Mesenchymal stem cell (in vitro differentiated cells and primary cell): ENCODE measurements around the gene C1orf35.

Experiments
- DNase-seq: peaks from one replicate; pipeline ENCODE4 v3.0.0-alpha.2; 2013
- H2AFZ ChIP-seq: one replicate; pipeline ENCODE4 v1.6.1; 2013; ENCODE audit warnings: low read depth, mild to moderate bottlenecking, control low read depth, inconsistent platforms, low read length, moderate library complexity
- H2AK5ac ChIP-seq: 2 replicates; pipeline ENCODE4 v1.6.1; 2013; ENCODE audit warnings: low read length, moderate library complexity, mild to moderate bottlenecking, inconsistent platforms; ENCODE audit not compliant: severe bottlenecking
- H2BK120ac ChIP-seq: one replicate; pipeline ENCODE4 v1.6.1; 2013; ENCODE audit warnings: low read depth, mild to moderate bottlenecking, inconsistent platforms, low read length, moderate library complexity
- H2BK12ac ChIP-seq, 2 experiments: one replicate each; pipeline ENCODE4 v1.6.1; 2013; ENCODE audit warnings: inconsistent platforms in 2 of 2, low read length in 2 of 2, mild to moderate bottlenecking in 2 of 2, moderate library complexity in 2 of 2, control low read depth in 1 of 2
- H2BK15ac ChIP-seq: one replicate; pipeline ENCODE4 v1.6.1; 2013; ENCODE audit warnings: mild to moderate bottlenecking, low read depth, inconsistent platforms; ENCODE audit not compliant: poor library complexity, severe bottlenecking
- H2BK5ac ChIP-seq: 2 replicates; pipeline ENCODE4 v1.6.1; 2013; ENCODE audit warnings: low read depth, mild to moderate bottlenecking, low read length, control low read depth, inconsistent platforms; ENCODE audit not compliant: poor library complexity, severe bottlenecking
- H3K14ac ChIP-seq, 2 experiments: one replicate each; pipeline ENCODE4 v1.6.1; 2013; ENCODE audit warnings: inconsistent platforms in 2 of 2, low read length in 2 of 2, control low read depth in 1 of 2, mild to moderate bottlenecking in 1 of 2, moderate library complexity in 1 of 2
- H3K18ac ChIP-seq, 2 experiments: one replicate each; pipeline ENCODE4 v1.6.1; 2013; ENCODE audit warnings: inconsistent platforms in 2 of 2, low read length in 2 of 2, control low read depth in 1 of 2, low read depth in 1 of 2, mild to moderate bottlenecking in 1 of 2
- H3K23ac ChIP-seq, 2 experiments: one replicate each; pipeline ENCODE4 v1.6.1; 2013; ENCODE audit warnings: inconsistent platforms in 2 of 2, low read length in 2 of 2, mild to moderate bottlenecking in 2 of 2, moderate library complexity in 2 of 2, control low read depth in 1 of 2
- H3K27ac ChIP-seq: 2 replicates; pipeline ENCODE4 v1.5.1; 2013; ENCODE audit warnings: mild to moderate bottlenecking, moderate library complexity, low read length, control low read depth, inconsistent platforms; ENCODE audit not compliant: poor library complexity, severe bottlenecking
- H3K27me3 ChIP-seq, 2 experiments: 2 replicates each; pipeline versions ENCODE4 v1.6.1 to v1.7.0; 2013; ENCODE audit warnings: low read length in 2 of 2, mild to moderate bottlenecking in 2 of 2, moderate library complexity in 2 of 2, control low read depth in 1 of 2, inconsistent platforms in 1 of 2; ENCODE audit not compliant: control insufficient read depth in 1 of 2, insufficient read depth in 1 of 2
- H3K36me3 ChIP-seq, 2 experiments: 2 replicates each; pipeline versions ENCODE4 v1.6.1 to v1.7.0; 2013; ENCODE audit warnings: low read length in 2 of 2, control low read depth in 1 of 2, inconsistent platforms in 1 of 2, low read depth in 1 of 2, mild to moderate bottlenecking in 1 of 2; ENCODE audit not compliant: insufficient read depth in 2 of 2, control insufficient read depth in 1 of 2
- H3K4ac ChIP-seq, 2 experiments: one replicate each; pipeline ENCODE4 v1.6.1; 2013; ENCODE audit warnings: inconsistent platforms in 2 of 2, low read length in 2 of 2, mild to moderate bottlenecking in 2 of 2, moderate library complexity in 2 of 2, control low read depth in 1 of 2, low read depth in 1 of 2
- H3K4me1 ChIP-seq: 2 replicates; pipeline ENCODE4 v1.6.1; 2013; ENCODE audit warnings: low read depth, low read length, control low read depth; ENCODE audit not compliant: control insufficient read depth, insufficient read depth
- H3K4me2 ChIP-seq: 2 replicates; pipeline ENCODE4 v1.6.1; 2013; ENCODE audit warnings: low read length, mild to moderate bottlenecking, inconsistent platforms; ENCODE audit not compliant: poor library complexity, severe bottlenecking
- H3K4me3 ChIP-seq, 2 experiments: 2 replicates each; pipeline versions ENCODE4 v1.5.1 to v1.7.0; 2013; ENCODE audit warnings: low read length in 2 of 2, mild to moderate bottlenecking in 2 of 2, control low read depth in 1 of 2, low read depth in 1 of 2; ENCODE audit not compliant: insufficient read depth in 1 of 2
- H3K79me1 ChIP-seq: replicated peaks from 2 replicates; pipeline ENCODE4 v1.6.1; 2013; ENCODE audit warnings: mild to moderate bottlenecking, control low read depth, low read length, inconsistent platforms; ENCODE audit not compliant: poor library complexity, severe bottlenecking
- H3K9ac ChIP-seq: 2 replicates; pipeline ENCODE4 v1.7.0; 2013; ENCODE audit warnings: mild to moderate bottlenecking, low read length, moderate library complexity
- H3K9me3 ChIP-seq: 2 replicates; pipeline ENCODE4 v1.7.0; 2013; ENCODE audit warnings: mild to moderate bottlenecking, low read length; ENCODE audit not compliant: control insufficient read depth
- H4K8ac ChIP-seq: one replicate; pipeline ENCODE4 v1.6.1; 2013; ENCODE audit warnings: inconsistent platforms, mild to moderate bottlenecking, low read length, moderate library complexity
- H4K91ac ChIP-seq: one replicate; pipeline ENCODE4 v1.6.1; 2013; ENCODE audit warnings: mild to moderate bottlenecking, low read length, inconsistent platforms
- WGBS: methylation state at CpG from one replicate; pipeline ENCODE4 v1.1.7; 2013; ENCODE audit warnings: mixed read lengths; 5-methylcytosine and 5-hydroxymethylcytosine counted together

Gene C1orf35

DNA sequence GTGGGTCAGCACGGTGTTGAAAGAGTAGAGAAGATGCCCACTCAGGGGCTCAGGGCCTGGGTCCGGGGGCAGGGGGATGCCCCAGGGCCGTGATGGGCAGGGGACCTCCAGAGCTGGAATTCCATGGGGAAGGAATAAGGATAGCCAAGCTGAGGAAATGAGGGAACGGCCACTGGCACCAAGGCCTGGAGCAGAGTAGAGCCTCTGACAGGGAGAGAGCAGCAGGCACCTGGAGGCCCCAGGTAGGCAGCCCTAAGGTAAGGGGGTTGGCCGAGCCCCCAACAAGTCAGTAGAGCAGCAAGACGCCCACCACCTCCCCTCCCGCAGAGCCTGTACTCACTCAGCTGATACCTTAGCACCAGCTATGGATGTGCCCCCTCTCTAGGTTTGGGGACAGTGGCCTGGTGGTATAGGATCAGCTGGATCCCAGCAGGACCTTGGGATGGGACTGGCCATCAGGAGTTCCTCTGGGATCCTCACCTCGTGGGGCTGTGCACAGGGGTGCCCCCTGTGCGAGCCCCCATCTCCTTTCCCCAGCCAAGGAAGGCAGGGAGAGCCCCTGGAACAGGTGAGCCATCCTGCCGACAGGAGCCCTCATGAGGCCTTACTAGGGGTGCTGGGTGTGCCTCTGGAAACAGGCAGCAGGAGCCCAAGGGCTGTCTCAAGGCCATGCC lies 41.6 kb downstream of the C1orf35 start:
- no peaks in the 10 kb centered on the region for H3K79me1 ChIP-seq
- H4K91ac ChIP-seq, result peak overlapping the region; percentile 28
- no peak overlapping the region for H3K4me3 ChIP-seq
- H3K4me1 ChIP-seq, result peaks cover 1% of the 10 kb centered on the region
- H2AK5ac ChIP-seq, result no peak overlapping the region
- H3K9ac ChIP-seq, result no peak overlapping the region
- no peaks in the 10 kb centered on the region for H3K9me3 ChIP-seq
- H2BK12ac ChIP-seq, result no peak overlapping the region
- peaks cover 20 to 90% of the 10 kb centered on the region in 2 experiments for H3K27me3 ChIP-seq
- DNase-seq, result no peak
- no peak overlapping the region for H3K23ac ChIP-seq
- no peak overlapping the region for H2BK15ac ChIP-seq
- H3K18ac ChIP-seq, result no peak overlapping the region
- no peak overlapping the region for H3K4ac ChIP-seq
- H2BK120ac ChIP-seq, result no peak overlapping the region
- H3K36me3 ChIP-seq, result peaks cover 0 to 3% of the 10 kb centered on the region in 2 experiments
- no peak overlapping the region for H2AFZ ChIP-seq
- H3K4me2 ChIP-seq, result no peak overlapping the region
- H4K8ac ChIP-seq, result no peak overlapping the region
- no peak overlapping the region for H2BK5ac ChIP-seq
- no peak overlapping the region for H3K14ac ChIP-seq
- 80% methylated on average over 7 of the region's 10 CpGs for WGBS
- no peak overlapping the region for H3K27ac ChIP-seq

DNA sequence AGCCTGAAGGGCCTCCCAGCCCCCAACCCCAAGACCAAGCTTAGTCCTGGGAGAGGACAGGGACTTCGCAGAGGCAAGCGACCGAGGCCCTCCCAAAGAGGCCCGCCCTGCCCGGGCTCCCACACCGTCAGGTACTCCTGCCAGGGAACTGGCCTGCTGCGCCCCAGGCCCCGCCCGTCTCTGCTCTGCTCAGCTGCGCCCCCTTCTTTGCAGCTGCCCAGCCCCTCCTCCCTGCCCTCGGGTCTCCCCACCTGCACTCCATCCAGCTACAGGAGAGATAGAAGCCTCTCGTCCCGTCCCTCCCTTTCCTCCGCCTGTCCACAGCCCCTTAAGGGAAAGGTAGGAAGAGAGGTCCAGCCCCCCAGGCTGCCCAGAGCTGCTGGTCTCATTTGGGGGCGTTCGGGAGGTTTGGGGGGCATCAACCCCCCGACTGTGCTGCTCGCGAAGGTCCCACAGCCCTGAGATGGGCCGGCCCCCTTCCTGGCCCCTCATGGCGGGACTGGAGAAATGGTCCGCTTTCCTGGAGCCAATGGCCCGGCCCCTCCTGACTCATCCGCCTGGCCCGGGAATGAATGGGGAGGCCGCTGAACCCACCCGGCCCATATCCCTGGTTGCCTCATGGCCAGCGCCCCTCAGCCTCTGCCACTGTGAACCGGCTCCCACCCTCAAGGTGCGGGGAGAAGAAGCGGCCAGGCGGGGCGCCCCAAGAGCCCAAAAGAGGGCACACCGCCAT lies 42.5 kb downstream of the C1orf35 start:
- DNase-seq, result no peak
- no peak overlapping the region for H3K23ac ChIP-seq
- no peak overlapping the region for H2BK12ac ChIP-seq

DNA sequence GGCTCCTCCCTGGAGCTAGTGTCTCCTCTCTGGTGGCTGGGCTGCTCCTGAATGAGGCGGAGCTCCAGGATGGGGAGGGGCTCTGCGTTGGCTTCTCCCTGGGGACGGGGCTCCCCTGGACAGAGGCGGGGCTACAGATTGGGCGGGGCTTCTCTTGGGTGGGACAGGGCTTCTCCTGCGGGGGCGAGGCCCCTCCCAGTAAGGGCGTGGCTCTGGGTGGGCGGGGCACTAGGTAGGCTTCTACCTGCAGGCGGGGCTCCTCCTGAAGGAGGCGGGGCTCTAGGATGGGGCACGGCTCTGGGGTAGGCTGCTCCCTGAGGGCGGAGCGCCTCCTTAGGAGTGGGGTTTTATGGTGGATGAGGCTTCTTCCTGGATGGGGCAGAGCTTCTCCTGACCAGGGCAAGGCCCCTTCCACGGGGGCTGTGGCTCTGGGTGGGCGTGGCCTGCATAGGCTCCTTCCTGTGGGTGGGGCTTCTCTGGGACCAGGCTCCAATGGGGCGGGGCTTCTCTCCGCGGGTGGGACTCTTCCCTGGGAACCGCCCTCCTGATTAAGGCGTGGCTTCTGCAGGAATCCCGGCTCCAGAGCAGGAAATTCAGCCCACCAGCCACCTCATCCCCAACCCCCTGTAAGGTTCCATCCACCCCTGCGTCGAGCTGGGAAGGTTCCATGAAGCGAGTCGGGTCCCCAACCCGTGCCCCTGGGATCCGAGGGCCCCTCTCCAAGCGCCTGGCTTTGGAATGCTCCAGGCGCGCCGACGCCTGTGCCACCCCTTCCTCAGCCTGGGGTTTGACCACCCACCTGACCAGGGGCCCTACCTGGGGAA lies 43.3 kb downstream of the C1orf35 start:
- no peak for DNase-seq
- Histone ChIP-seq H2BK15ac (no peak overlapping the region), H3K14ac (no peak overlapping the region)

More for the DNA sequence above, 42.5 kb downstream of the C1orf35 start:
- no peak overlapping the region for H2AFZ ChIP-seq
- H3K27me3 ChIP-seq, result peaks cover 16 to 89% of the 10 kb centered on the region in 2 experiments
- H3K4me3 ChIP-seq, result no peak overlapping the region
- H3K4ac ChIP-seq, result no peak overlapping the region
- H3K79me1 ChIP-seq, result no peaks in the 10 kb centered on the region
- H3K36me3 ChIP-seq, result peaks cover 0 to 3% of the 10 kb centered on the region in 2 experiments
- no peak overlapping the region for H4K8ac ChIP-seq
- H3K27ac ChIP-seq, result no peak overlapping the region
- no peak overlapping the region for H3K18ac ChIP-seq
- 39% methylated on average over 33 of the region's 34 CpGs for WGBS
- H3K14ac ChIP-seq, result no peak overlapping the region
- no peak overlapping the region for H2BK5ac ChIP-seq
- no peak overlapping the region for H2BK15ac ChIP-seq
- no peak overlapping the region for H3K9ac ChIP-seq
- no peak overlapping the region for H2AK5ac ChIP-seq
- H3K4me1 ChIP-seq, result peaks cover 1% of the 10 kb centered on the region
- H3K9me3 ChIP-seq, result peaks cover 3% of the 10 kb centered on the region
- no peak overlapping the region for H3K4me2 ChIP-seq
- no peak overlapping the region for H2BK120ac ChIP-seq
- no peak overlapping the region for H4K91ac ChIP-seq

More for the DNA sequence above, 43.3 kb downstream of the C1orf35 start:
- H3K4ac ChIP-seq, result no peak overlapping the region
- peaks cover 0 to 3% of the 10 kb centered on the region in 2 experiments for H3K36me3 ChIP-seq
- peaks cover 4% of the 10 kb centered on the region for H3K9me3 ChIP-seq
- no peak overlapping the region for H4K91ac ChIP-seq
- no peaks in the 10 kb centered on the region for H3K79me1 ChIP-seq
- H2AK5ac ChIP-seq, result no peak overlapping the region
- no peak overlapping the region for H3K18ac ChIP-seq
- H3K4me2 ChIP-seq, result no peak overlapping the region
- no peak overlapping the region for H2BK5ac ChIP-seq
- no peak overlapping the region for H3K23ac ChIP-seq
- no peak overlapping the region for H3K4me3 ChIP-seq
- H2BK120ac ChIP-seq, result no peak overlapping the region
- peaks cover 1% of the 10 kb centered on the region for H3K4me1 ChIP-seq
- H4K8ac ChIP-seq, result no peak overlapping the region
- H3K27ac ChIP-seq, result no peak overlapping the region
- no peak overlapping the region for H3K9ac ChIP-seq
- peaks cover 17 to 85% of the 10 kb centered on the region in 2 experiments for H3K27me3 ChIP-seq
- WGBS, result 46% methylated on average over 33 of the region's 33 CpGs
- H2AFZ ChIP-seq, result no peak overlapping the region
- no peak overlapping the region for H2BK12ac ChIP-seq
